MCF 10A (cell line): ENCODE measurements around the gene LPCAT3. TPM values are rescaled to one million over a fixed set of nuclear protein-coding genes. Genes with fewer than 3 reads are reported as not detected.
"Not testable (repeated sequence)": the region's sequence is repeated elsewhere in the genome, so short reads cannot be mapped to it uniquely, and the experiment has no call there.

Experiments used
- BruUV-seq: library from RNA; stranded (reverse); fragments of 400-500 nt; replicated peaks from 2 replicates; lab custom pipeline; 2021; lab: Mats Ljungman, UMichigan
- CTCF ChIA-PET: fragments of 300-600 bp; sonication (Branson Sonifier 250); formaldehyde crosslinking; extraction: SDS; loops from one replicate; lab custom pipeline; 2021; ENCODE audit warnings: antibody characterized with exemption, inconsistent platforms; lab: Yijun Ruan, JAX
- POLR2A ChIA-PET: fragments of 300-600, 350-650 bp; sonication (Branson Sonifier 250); formaldehyde crosslinking; extraction: SDS; loops from one replicate; lab custom pipeline; 2020; ENCODE audit warnings: antibody characterized with exemption, inconsistent platforms; lab: Yijun Ruan, JAX
- DNase-seq: peaks from one replicate; pipeline ENCODE4 v3.0.0-alpha.2; 2018; ENCODE audit not compliant: unreplicated experiment
- H3K27ac Mint-ChIP-seq: one replicate; pipeline ENCODE4 v1.8.0; 2022; ENCODE audit warnings: mild to moderate bottlenecking, low read depth, mixed read lengths; ENCODE audit not compliant: unreplicated experiment
- H3K27me3 Mint-ChIP-seq: one replicate; pipeline ENCODE4 v1.8.0; 2022; ENCODE audit warnings: mixed read lengths; ENCODE audit not compliant: insufficient read depth, unreplicated experiment
- H3K36me3 Mint-ChIP-seq: one replicate; pipeline ENCODE4 v1.8.0; 2022; ENCODE audit warnings: mild to moderate bottlenecking, moderate library complexity, mixed read lengths; ENCODE audit not compliant: insufficient read depth, unreplicated experiment
- H3K4me1 Mint-ChIP-seq: one replicate; pipeline ENCODE4 v1.8.0; 2022; ENCODE audit warnings: mixed read lengths; ENCODE audit not compliant: insufficient read depth, unreplicated experiment
- H3K4me3 Mint-ChIP-seq: one replicate; pipeline ENCODE4 v1.8.0; 2022; ENCODE audit warnings: mild to moderate bottlenecking, moderate library complexity, mixed read lengths; ENCODE audit not compliant: unreplicated experiment
- H3K9me3 Mint-ChIP-seq: one replicate; pipeline ENCODE4 v1.8.0; 2022; ENCODE audit warnings: mixed read lengths; ENCODE audit not compliant: unreplicated experiment
- CTCF ChIP-seq: fragments of 200-600 bp; IDR thresholded peaks from one replicate; pipeline ENCODE4 v1.8.0; 2022; ENCODE audit warnings: antibody characterized with exemption, mild to moderate bottlenecking; ENCODE audit not compliant: unreplicated experiment
- intact Hi-C: fragments of 100-400 bp; cut with micrococcal nuclease; formaldehyde crosslinking; loops from 2 replicates; pipeline ENCODE4 v1.14.1; 2022
- total RNA-seq: library from RNA; stranded (reverse); gene quantifications from 2 replicates; pipeline ENCODE4 v1.2.3, GENCODE V29; 2022

LPCAT3 gene
- total RNA-seq, 1 experiment from 2014 or later = 14.4 TPM

DNA sequence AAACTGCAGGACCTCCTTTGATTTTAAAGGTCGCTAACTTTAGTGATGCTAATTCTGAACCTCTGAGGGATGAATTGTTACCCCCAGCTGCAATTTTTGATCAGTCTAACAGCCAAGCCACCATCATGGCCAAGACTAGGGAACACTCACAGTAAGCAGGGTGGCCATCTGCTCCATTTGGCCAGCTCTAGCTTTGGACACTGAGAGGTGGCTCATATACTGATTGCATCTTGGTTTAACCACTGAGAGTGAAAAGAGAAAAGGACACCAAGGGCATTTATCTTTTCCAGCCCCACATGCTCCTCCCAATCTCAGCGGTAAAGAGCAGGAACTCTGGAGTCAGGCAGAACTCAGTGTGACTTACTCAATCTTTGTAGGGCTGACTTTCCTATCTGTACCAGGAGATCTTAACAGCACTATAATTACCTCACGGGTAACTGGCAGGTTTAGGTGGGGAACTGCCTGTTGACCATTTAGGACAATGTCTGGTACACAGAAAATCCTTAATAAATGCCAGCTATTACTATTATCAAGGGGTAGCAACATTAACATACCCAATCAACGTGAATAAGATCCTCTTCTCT, 6.2 kb downstream of the LPCAT3 start:
- BruUV-seq = no TSS peak
- no peak overlapping the region for H3K27ac Mint-ChIP-seq
- H3K4me1 Mint-ChIP-seq = peaks cover 22% of the 10 kb centered on the region
- H3K4me3 Mint-ChIP-seq = no peak overlapping the region
- ChIA-PET CTCF (interaction anchor here (0.5 to 0.6 kb wide), 2 partner anchors 43 to 161 kb away, joined by 3 read pairs; no protein-coding TSS in a partner anchor), POLR2A (interaction anchor here (0.5 to 2.5 kb wide), 5 partner anchors 13 to 66 kb away, joined by 3 to 12 read pairs (median 3); partner anchors contain the start of gene PHB2)
- intact Hi-C loops = no loop called here
- no peaks in the 10 kb centered on the region for H3K27me3 Mint-ChIP-seq
- H3K9me3 Mint-ChIP-seq = no peaks in the 10 kb centered on the region
- DNase-seq = no peak
- no peak for TF ChIP-seq CTCF
- peaks cover 22% of the 10 kb centered on the region for H3K36me3 Mint-ChIP-seq

DNA sequence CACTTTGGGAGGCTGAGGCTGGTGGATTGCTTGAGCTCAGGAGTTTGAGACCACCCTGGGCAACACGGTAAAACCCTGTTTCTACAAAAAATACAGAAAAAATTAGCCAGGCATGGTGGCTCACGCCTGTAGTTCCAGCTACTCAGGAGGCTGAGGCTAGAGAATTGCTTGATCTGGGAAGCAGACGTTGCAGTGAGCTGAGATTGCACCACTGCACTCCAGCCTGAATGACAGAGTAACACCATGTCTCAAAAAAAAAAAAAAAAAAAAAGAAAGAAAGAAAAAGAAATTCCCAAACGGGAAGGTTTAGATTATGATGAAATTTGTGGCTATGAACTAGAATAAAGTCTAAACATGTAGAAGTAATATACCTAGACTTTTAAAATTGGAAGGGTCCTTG, 6.9 kb downstream of the LPCAT3 start:
- H3K27ac Mint-ChIP-seq, H3K9me3 Mint-ChIP-seq, BruUV-seq, intact Hi-C loops, H3K4me3 Mint-ChIP-seq, DNase-seq, H3K27me3 Mint-ChIP-seq: not testable (repeated sequence)
- peaks cover 15% of the 10 kb centered on the region for H3K4me1 Mint-ChIP-seq
- POLR2A ChIA-PET = interaction anchor here (1.0 to 2.5 kb wide), 3 partner anchors 12 to 47 kb away, joined by 3 to 12 read pairs (median 3); partner anchors contain the start of gene PHB2
- CTCF ChIA-PET = interaction anchor here (0.6 to 0.7 kb wide), 2 partner anchors 34 to 160 kb away, joined by 3 read pairs; no protein-coding TSS in a partner anchor
- peaks cover 29% of the 10 kb centered on the region for H3K36me3 Mint-ChIP-seq

DNA sequence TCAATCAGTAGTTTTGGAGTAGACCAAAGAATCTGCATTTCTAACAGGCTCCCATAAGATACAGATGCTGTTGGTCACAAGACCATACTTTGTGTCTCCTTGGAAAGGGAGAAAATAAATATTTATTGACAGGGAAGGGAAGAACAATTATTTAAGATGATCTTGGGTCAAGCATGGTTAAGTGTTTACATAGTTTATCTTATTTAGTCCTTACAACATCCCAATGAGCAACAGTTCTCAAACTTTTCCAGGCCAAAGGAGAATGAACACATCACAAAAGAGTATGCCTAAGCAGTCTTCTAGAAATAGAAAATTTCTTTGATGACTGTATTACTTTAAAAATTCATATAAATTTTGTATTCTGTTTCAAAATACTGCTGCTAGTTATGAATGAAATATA, 8.8 kb downstream of the LPCAT3 start:
- BruUV-seq = no TSS peak
- Mint-ChIP-seq H3K4me3 (no peak overlapping the region), H3K36me3 (peaks cover 31% of the 10 kb centered on the region), H3K27me3 (no peaks in the 10 kb centered on the region), H3K27ac (no peak overlapping the region), H3K9me3 (no peaks in the 10 kb centered on the region), H3K4me1 (peaks cover 8% of the 10 kb centered on the region)
- no peak for DNase-seq
- ChIA-PET POLR2A (interaction anchor here (0.8 to 1.5 kb wide), 2 partner anchors 9 kb away, joined by 3 to 4 read pairs; partner anchors contain the start of gene LPCAT3), CTCF (interaction anchor here (0.7 to 1.2 kb wide), 2 partner anchors 9 to 33 kb away, joined by 3 read pairs; partner anchors contain the start of gene LPCAT3)
- intact Hi-C loops = no loop called here
- TF ChIP-seq CTCF = no peak

DNA sequence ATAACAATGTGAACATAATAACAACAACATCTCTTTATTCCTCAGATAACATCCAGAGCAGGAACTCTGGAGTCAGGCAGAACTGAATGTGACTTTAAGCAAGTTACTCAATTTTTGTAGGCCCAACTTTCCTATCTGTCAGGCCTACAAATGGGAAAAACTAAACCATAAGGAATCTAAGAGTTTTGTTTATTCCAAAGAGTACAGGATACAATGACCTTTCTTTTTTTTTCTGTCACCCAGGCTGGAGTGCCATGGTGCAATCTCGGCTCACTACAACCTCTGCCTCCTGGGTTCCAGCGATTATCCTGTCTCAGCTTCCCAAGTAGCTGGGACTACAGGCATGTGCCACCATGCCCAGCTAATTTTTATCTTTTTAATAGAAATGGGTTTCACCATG, 9.4 kb downstream of the LPCAT3 start:
- Mint-ChIP-seq H3K9me3 (no peaks in the 10 kb centered on the region), H3K36me3 (peaks cover 31% of the 10 kb centered on the region), H3K27me3 (no peaks in the 10 kb centered on the region), H3K27ac (no peak overlapping the region), H3K4me1 (peaks cover 5% of the 10 kb centered on the region), H3K4me3 (no peak overlapping the region)
- POLR2A ChIA-PET = interaction anchor here (1.5 to 2.1 kb wide), 2 partner anchors 9 to 11 kb away, joined by 4 to 8 read pairs; partner anchors contain the start of gene LPCAT3
- no TSS peak for BruUV-seq
- DNase-seq = no peak
- no peak for TF ChIP-seq CTCF
- CTCF ChIA-PET = no interaction called here
- intact Hi-C loops = no loop called here
